ENCODE results near the gene SLC22A3. TPM values are rescaled to one million over a fixed set of nuclear protein-coding genes. Genes with fewer than 3 reads are reported as not detected.

SLC22A3 gene
- total RNA-seq, 1 experiment from 2014 or later = 4.1 TPM

DNA sequence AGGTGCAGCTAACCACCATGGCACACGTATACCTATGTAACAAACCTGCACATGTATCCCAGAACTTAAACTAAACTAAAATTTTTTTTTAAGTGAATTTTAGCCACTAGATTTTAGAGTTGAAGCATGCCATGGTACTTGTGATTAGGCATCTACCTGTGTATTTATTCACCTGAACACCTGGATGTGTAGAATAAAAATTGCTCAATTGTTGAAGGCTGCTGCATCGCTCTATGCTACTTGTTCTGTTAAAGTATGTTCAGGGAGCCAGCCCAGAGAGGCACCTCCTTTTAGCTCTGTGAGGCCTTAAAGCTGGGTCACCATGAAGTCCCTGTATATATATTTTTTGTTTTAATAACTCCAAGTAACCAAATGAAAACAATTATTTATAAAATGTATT lies 28.3 kb downstream of the SLC22A3 start (continued):
- TF ChIP-seq, protein P1, sequence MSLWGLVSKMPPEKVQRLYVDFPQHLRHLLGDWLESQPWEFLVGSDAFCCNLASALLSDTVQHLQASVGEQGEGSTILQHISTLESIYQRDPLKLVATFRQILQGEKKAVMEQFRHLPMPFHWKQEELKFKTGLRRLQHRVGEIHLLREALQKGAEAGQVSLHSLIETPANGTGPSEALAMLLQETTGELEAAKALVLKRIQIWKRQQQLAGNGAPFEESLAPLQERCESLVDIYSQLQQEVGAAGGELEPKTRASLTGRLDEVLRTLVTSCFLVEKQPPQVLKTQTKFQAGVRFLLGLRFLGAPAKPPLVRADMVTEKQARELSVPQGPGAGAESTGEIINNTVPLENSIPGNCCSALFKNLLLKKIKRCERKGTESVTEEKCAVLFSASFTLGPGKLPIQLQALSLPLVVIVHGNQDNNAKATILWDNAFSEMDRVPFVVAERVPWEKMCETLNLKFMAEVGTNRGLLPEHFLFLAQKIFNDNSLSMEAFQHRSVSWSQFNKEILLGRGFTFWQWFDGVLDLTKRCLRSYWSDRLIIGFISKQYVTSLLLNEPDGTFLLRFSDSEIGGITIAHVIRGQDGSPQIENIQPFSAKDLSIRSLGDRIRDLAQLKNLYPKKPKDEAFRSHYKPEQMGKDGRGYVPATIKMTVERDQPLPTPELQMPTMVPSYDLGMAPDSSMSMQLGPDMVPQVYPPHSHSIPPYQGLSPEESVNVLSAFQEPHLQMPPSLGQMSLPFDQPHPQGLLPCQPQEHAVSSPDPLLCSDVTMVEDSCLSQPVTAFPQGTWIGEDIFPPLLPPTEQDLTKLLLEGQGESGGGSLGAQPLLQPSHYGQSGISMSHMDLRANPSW (CRISPR knock-in tag; conservative IDR thresholded peaks at IDR 0.05; ENCODE audit: low read depth) = no peak
- TF ChIP-seq CREM (CRISPR knock-in tag; IDR thresholded peaks at IDR 0.05) (no peak), KAT7 (CRISPR knock-in tag; IDR thresholded peaks at IDR 0.05; ENCODE audit: borderline replicate concordance) (no peak), SOX15 (CRISPR knock-in tag; IDR thresholded peaks at IDR 0.05) (no peak), FOXK1 (CRISPR knock-in tag; IDR thresholded peaks at IDR 0.05) (no peak), NR3C1 (CRISPR knock-in tag; conservative IDR thresholded peaks at IDR 0.05; ENCODE audit: low read depth) (no peak)
- TF ChIP-seq, protein P2, sequence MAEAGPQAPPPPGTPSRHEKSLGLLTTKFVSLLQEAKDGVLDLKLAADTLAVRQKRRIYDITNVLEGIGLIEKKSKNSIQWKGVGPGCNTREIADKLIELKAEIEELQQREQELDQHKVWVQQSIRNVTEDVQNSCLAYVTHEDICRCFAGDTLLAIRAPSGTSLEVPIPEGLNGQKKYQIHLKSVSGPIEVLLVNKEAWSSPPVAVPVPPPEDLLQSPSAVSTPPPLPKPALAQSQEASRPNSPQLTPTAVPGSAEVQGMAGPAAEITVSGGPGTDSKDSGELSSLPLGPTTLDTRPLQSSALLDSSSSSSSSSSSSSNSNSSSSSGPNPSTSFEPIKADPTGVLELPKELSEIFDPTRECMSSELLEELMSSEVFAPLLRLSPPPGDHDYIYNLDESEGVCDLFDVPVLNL (CRISPR knock-in tag; IDR thresholded peaks at IDR 0.05; ENCODE audit: borderline replicate concordance, low read depth) = no peak

DNA sequence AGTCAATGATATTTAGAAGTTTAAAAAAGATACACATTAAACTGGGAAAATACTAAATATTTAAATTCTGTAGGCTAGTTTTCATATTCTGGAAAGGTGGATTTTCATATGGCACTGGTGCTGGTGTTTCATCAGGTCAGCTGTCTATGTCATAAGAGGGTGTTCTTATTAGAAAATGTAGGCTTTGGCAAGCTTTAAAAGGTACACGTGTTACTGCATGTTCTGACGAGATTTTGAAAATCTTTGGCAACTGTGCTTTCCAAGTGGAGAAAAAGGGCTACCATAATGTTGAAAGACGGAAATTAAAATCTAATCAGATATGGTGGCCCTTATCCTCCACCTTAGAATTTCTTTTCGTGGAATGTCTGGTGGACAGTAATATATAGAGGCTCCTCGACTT lies 30.0 kb downstream of the SLC22A3 start:
- POLR2A ChIA-PET = interaction anchor here (1.0 kb wide), 1 partner anchor 244 kb away, joined by 3 read pairs; no protein-coding TSS in a partner anchor
- Mint-ChIP-seq H3K9me3 (peaks cover 28% of the 10 kb centered on the region), H3K4me1 (no peaks in the 10 kb centered on the region; the same call in 1 of the 2 replicates), H3K27ac (no peak overlapping the region), H3K4me3 (no peak overlapping the region), H3K27me3 (ENCODE audit: low read depth) (no peaks in the 10 kb centered on the region; the same call in 1 of the 2 replicates), H3K36me3 (peaks cover 7% of the 10 kb centered on the region)
- CTCF ChIA-PET = no interaction called here
- ATAC-seq = no peak
- TF ChIP-seq JAZF1 (CRISPR knock-in tag; IDR thresholded peaks at IDR 0.05) (no peak), RELA (CRISPR knock-in tag; IDR thresholded peaks at IDR 0.05; ENCODE audit: borderline replicate concordance) (no peak), ELF4 (CRISPR knock-in tag; IDR thresholded peaks at IDR 0.05; ENCODE audit: low read depth) (no peak), TEAD1 (CRISPR knock-in tag; IDR thresholded peaks at IDR 0.05) (no peak), ZNF219 (CRISPR knock-in tag; IDR thresholded peaks at IDR 0.05; ENCODE audit: borderline replicate concordance) (no peak), JUN (CRISPR knock-in tag; IDR thresholded peaks at IDR 0.05) (no peak)
- TF ChIP-seq, protein P1 (CRISPR knock-in tag; conservative IDR thresholded peaks at IDR 0.05; ENCODE audit: low read depth) = no peak
- TF ChIP-seq, protein P3, sequence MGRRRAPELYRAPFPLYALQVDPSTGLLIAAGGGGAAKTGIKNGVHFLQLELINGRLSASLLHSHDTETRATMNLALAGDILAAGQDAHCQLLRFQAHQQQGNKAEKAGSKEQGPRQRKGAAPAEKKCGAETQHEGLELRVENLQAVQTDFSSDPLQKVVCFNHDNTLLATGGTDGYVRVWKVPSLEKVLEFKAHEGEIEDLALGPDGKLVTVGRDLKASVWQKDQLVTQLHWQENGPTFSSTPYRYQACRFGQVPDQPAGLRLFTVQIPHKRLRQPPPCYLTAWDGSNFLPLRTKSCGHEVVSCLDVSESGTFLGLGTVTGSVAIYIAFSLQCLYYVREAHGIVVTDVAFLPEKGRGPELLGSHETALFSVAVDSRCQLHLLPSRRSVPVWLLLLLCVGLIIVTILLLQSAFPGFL (CRISPR knock-in tag; IDR thresholded peaks at IDR 0.05; ENCODE audit: borderline replicate concordance) = no peak
- TF ChIP-seq, protein P4, sequence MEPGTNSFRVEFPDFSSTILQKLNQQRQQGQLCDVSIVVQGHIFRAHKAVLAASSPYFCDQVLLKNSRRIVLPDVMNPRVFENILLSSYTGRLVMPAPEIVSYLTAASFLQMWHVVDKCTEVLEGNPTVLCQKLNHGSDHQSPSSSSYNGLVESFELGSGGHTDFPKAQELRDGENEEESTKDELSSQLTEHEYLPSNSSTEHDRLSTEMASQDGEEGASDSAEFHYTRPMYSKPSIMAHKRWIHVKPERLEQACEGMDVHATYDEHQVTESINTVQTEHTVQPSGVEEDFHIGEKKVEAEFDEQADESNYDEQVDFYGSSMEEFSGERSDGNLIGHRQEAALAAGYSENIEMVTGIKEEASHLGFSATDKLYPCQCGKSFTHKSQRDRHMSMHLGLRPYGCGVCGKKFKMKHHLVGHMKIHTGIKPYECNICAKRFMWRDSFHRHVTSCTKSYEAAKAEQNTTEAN (CRISPR knock-in tag; IDR thresholded peaks at IDR 0.05) = no peak
- no peak for DNase-seq (ENCODE audit: low spot score)

Measured in WTC11 (cell line).